Neural cell (in vitro differentiated cells): ENCODE results near the gene NHS.

Source experiments
- REST ChIP-seq: IDR thresholded peaks from 2 replicates; pipeline ENCODE4 v1.6.1; 2012; ENCODE audit warnings: borderline replicate concordance
- SMC3 ChIP-seq: fragments of 450-650 bp; conservative IDR thresholded peaks from 2 replicates; pipeline ENCODE4 v1.6.1; 2014; ENCODE audit warnings: antibody characterized with exemption, mild to moderate bottlenecking, moderate library complexity; ENCODE audit not compliant: poor library complexity
- TAF1 ChIP-seq: IDR thresholded peaks from 2 replicates; pipeline ENCODE4 v1.6.1; 2012; ENCODE audit warnings: low read depth
- TF ChIP-seq, protein P1 (sequence below): fragments of 450-650 bp; IDR thresholded peaks from 2 replicates; pipeline ENCODE4 v1.5.1; 2014; ENCODE audit warnings: antibody characterized with exemption, mild to moderate bottlenecking, moderate library complexity; ENCODE audit not compliant: poor library complexity, severe bottlenecking

DNA sequence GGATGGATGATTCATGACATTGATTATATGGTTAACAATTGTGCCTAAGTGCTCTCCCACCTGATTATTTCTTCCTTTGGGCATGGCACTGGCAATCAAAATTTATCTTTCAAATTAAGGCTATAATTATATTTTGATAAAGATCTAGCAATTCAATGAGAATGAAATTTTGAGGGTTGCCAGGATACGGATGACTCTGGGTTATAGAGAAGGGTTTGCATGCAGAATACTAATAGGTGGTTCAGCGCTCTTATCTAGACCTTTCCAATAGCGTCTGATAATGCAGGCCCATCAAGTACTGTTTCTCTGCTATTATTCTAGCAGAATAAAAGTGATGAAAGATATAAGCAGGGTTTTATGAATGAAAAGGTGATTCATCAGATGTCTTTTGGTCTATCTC is 287.4 kb downstream of the NHS start:
- TF ChIP-seq, protein P1, sequence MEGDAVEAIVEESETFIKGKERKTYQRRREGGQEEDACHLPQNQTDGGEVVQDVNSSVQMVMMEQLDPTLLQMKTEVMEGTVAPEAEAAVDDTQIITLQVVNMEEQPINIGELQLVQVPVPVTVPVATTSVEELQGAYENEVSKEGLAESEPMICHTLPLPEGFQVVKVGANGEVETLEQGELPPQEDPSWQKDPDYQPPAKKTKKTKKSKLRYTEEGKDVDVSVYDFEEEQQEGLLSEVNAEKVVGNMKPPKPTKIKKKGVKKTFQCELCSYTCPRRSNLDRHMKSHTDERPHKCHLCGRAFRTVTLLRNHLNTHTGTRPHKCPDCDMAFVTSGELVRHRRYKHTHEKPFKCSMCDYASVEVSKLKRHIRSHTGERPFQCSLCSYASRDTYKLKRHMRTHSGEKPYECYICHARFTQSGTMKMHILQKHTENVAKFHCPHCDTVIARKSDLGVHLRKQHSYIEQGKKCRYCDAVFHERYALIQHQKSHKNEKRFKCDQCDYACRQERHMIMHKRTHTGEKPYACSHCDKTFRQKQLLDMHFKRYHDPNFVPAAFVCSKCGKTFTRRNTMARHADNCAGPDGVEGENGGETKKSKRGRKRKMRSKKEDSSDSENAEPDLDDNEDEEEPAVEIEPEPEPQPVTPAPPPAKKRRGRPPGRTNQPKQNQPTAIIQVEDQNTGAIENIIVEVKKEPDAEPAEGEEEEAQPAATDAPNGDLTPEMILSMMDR: no peak
- TF ChIP-seq REST (no peak), SMC3 (no peak), TAF1 (no peak)
